ENCODE results near the gene HTT. TPM values are rescaled to one million over a fixed set of nuclear protein-coding genes. Genes with fewer than 3 reads are reported as not detected.

HTT gene
- total and polyA plus RNA-seq, 2 of the 8 experiments (the other 6 are each of a cell fraction or from before 2014, with no cell fraction given): 24.0 to 71.0 TPM

DNA sequence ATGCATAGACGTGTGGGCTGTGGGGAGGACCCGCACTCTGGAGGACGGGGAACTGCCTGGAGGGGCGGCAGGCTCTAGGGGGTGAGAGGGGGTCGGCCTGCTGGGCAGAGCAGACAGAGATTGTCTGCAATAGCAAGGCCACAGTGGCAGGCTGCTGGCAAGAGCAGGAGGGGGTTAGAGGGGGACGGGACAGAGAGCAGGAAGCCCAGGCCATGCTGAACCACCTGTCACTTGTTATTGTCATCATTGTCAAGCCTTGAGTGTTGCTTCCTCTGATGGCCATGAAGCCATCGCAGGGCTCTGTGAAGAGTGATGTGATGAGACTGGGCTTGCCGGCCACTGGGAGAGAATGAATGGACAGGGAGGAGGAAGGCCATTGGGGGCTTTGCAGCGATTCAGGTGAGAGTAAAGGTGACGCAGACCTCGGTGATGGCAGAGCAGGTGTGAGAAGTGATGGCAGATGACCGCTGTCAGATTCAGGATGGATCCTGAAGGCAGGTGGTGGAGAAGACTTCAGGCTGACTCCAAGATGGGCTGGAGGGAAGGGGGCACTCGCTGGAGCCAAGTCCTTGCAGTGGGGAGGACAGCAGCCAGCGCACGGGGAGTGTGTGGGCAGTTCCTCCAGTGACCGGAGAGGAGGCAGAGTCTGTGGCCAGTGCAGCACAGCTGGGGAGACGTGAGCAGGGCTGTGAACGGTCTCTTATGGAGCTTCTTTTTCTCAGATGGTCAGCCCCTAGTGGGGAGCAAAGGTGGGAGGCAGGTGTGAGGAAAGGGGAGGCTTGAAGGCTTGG lies 43.7 kb upstream of the HTT start (continued):
- no peak for TF ChIP-seq TEAD4 (IDR thresholded peaks at IDR 0.05; ENCODE audit: low read depth, low read length)
- no peak for TF ChIP-seq CHD7 (IDR thresholded peaks at IDR 0.05; ENCODE audit: insufficient replicate concordance, low read length)
